Fibroblast of skin of left quadriceps (primary cell): ENCODE results near the gene SLC47A1.
A peak's percentile ranks its signal among the peaks of the same experiment; 100 is the strongest.
"Not testable (repeated sequence)": the region's sequence is repeated elsewhere in the genome, so short reads cannot be mapped to it uniquely, and the experiment has no call there.

Source experiments
- DNase-seq, 2 experiments: peaks; one replicate each; pipeline ENCODE4 v3.0.0-alpha.2; 2013; ENCODE audit warnings: low read depth in 2 of 2

The SLC47A1 gene

DNA sequence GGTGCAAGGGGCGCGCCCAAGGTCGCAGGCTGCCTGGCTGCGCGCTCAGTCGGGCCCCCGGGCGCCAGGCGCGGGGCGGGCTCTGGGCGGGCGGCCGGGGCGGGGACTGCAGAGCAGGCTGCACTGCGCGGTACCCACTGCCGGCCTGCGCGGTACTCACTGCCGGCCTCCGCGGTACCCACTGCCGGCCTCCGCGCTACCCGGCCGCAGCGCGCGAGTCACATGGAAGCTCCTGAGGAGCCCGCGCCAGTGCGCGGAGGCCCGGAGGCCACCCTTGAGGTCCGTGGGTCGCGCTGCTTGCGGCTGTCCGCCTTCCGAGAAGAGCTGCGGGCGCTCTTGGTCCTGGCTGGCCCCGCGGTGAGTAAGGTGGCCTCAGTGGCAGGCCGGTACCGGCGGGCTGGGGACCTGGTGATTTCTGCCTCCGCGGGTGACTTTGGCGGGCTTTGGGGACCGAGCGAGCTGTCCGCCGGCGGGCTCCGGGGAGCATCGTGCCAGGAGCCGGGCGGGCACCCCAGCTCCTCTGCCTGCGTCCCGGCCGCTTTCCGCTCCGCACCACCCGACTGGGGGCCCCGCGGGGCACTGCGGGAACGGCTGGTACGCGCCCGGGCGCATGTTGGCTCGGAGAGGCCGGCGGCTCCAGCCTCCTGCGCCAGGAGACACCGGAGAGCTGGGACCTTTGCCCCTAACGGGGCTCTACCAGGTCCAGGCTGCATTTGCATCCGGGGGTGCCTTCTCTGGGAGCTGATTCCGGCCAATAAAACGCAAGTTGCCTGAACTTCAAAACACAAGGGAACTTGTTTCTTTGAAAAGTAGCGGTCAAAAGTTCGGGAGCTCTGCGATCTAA lies at the start of gene SLC47A1:
Gene SLC47A1 (plus strand): TSS at position 137 of the 844 bp plus-strand sequence. CDS start 86 bp downstream, at position 223.
- no peak for DNase-seq

GRCh38 chr17:19485800-19486340 lies 47.8 kb upstream of the SLC47A1 start:
- no peak for DNase-seq

- no peak for DNase-seq
Observed at GRCh38 chr17:19486351-19487023, 47.2 kb upstream of the SLC47A1 start.

DNA sequence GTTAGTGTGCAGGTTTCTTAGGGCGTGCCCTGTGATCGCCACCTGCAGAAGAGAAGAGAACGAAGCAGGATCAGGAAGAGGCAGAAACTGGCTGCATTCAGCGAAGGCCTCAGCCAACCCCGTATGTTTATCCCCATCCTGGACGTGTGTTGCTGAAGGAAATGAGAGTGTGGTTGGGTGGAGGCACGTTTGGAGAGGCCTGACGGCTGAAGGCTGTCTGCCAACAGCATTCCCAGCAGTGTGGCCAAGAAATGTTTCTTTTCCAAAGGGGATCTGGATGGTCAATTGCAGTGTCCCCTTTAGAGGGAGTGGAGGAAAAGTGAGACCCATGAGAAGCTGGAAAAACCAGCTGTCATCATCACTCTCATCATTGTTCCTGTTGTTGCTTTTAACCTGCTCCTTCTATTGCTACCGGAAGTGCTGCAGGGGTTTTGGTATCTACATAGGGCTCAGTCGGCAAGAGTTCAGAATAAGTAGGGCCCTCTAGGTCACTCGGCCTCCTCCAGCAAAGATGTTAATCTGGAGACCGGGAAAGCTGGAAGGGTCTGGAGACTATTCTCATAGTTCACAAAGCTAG lies 46.5 kb upstream of the SLC47A1 start:
- DNase-seq, result no peak

- no peak for DNase-seq
Observed at GRCh38 chr17:19492141-19492540, 41.5 kb upstream of the SLC47A1 start.

DNA sequence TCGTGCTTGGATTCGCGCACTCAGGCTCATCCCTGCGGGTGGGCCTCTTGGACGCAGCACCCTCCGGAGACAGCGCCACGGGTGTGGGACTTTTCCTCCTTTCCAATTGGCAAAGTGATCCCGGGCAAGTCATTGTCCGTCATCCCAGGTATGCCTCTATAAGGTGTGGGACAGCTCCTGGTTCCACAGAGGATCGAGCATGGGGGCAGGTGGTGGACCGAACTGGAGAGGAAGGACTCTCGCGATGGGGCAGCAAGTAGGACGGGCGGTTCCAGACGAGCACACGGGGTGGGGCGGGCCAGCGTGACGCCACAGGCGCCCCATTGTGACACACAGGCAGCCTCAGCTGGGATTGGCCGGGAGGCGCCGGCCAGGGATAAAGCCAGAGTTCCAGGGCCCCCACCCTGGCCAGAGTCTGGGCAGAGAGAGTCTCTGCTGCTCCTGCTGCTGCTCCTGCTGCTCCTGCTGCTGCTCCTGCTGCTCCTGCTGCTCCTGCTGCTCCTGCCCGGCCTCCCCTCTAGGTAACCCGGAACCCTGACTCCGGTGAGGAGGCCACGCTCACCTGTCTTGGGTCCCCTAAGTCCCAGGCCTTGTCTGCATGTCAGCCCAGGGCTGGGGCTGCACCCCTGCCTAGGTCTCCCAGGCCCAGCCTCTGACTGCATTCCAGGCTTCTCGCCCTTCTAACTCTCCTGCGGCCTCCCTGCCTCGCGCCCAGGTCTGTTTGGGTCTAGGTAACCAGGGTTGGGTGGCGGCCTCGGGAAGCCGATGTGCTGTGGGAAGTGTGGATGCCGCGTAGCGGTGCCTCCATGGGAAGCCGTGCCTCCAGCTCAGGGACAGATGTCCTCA lies 38.5 kb upstream of the SLC47A1 start:
- DNase-seq, result no peak

GRCh38 chr17:19495828-19496528 lies 37.7 kb upstream of the SLC47A1 start:
- DNase-seq, result no peak

DNA sequence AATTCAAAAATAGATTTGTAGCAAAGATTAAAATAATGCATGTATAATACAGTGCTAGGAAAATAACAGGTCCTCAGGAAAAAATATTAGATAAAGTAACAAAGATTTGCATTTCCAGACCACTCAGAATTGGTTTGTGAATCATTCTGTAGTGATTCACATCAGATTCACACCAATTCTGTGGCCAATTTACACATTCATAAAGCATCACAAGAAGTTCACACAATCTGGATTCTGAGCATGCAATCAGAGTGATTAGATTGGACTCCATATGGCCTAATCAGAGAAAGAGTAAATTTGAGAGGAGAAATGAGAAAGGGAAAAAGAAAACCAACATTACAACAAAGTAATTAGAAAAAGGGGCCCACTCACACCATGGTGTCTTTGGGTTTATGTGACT lies 36.0 kb upstream of the SLC47A1 start:
- no peak for DNase-seq

GRCh38 chr17:19501219-19501618 lies 32.4 kb upstream of the SLC47A1 start:
- no peak for DNase-seq

DNA sequence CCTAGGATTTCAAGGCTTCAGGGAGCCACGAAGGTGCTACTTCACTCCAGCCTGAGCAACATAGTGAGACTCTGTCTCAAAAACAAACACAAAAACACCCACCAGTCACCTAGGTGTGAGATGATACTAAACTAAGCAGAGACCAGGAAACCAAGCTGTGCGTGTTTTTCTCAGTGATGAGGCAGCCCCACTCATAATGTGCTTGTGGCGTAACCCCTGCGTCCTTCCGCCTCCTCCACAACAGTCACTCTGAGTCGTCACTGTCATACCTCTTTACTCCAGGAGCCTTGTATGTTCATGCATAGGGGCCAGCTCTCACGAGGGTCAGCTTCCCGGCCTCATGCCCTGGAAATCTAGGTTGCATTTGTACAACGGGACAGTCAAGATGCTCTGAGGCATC lies 31.1 kb upstream of the SLC47A1 start:
- no peak for DNase-seq

DNA sequence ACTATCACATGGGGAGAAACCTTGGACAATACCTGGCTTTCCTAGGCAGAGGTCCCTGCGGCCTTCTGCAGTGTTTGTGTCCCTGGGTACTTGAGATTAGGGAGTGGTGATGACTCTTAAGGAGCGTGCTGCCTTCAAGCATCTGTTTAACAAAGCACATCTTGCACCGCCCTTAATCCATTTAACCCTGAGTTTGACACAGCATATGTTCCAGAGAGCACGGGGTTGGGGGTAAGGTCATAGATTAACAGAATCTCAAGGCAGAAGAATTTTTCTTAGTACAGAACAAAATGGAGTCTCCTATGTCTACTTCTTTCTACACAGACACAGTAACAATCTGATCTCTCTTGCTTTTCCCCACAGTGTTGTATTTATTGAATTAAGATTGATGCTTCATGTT lies 28.1 kb upstream of the SLC47A1 start:
- DNase-seq, result not testable (repeated sequence)

- peak; percentile 89 for DNase-seq
Observed at GRCh38 chr17:19507775-19508576, 25.7 kb upstream of the SLC47A1 start.

GRCh38 chr17:19508577-19508867 lies 25.1 kb upstream of the SLC47A1 start:
- no peak for DNase-seq

- DNase-seq, result not testable (repeated sequence)
Observed at GRCh38 chr17:19509281-19509852, 24.3 kb upstream of the SLC47A1 start.

DNA sequence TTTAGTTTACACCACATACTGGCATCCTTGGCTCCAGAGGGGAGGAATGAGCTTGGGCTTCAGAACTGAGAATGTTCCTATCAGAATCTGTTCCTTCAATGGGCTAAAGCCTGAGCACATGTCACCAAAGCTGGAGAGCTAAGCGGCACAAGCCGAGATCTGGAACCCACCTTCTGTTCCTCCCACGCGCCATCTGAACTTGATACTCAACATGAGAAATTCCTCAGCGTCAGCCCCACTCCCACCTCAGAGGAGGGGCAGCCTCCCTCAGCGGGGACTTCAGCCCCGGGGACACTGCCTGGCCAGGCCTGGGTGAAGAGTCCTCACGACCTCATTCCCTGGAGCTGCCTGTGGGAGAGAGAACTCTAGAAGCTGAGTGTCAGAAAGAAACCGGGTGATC lies 22.8 kb upstream of the SLC47A1 start:
- no peak for DNase-seq

- DNase-seq, result peak; percentile 19 to 31
Observed at GRCh38 chr17:19513897-19514488, 19.7 kb upstream of the SLC47A1 start.

- DNase-seq, result no peak
Observed at GRCh38 chr17:19517699-19518098, 16.0 kb upstream of the SLC47A1 start.

DNA sequence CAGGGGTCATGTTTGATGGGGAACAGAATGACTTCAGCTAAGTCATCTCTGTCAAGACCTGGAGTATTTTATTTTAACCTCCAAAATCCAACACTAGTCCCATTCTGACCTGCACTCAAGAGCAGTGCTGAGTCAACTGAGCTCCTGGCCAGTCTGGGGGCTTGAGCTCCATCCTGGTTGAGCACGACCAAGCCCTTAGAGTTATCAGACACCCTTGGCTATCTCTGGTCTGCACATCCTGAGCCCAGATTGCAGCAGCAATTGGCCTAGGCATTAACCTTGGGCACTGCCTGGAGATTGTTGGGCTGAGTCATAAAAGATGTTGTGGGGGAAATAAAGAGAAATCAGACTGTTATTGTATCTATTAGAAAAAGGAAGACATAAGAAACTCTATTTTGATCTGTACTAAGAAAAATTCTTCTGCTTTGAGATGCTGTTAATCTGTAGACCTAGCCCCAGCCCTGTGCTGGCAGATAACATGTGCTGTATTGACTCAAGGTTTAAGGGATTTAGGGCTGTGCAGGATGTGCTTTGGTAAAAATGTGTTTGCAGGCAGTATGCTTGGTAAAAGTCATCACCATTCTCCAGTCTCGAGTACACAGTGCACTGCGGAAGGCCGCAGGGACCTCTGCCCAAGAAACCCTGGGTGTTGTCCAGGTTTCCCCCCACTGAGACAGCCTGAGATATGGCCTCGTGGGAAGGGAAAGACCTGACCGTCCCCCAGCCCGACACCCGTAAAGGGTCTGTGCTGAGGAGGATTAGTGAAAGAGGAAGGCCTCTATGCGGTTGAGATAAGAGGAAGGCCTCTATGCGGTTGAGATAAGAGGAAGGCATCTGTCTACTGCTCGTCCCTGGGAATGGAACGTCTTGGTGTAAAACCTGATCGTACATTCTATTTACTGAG lies 14.0 kb upstream of the SLC47A1 start:
- DNase-seq, result not testable (repeated sequence)
